ENCODE results near the gene SCUBE2. TPM values are rescaled to one million over a fixed set of nuclear protein-coding genes. Genes with fewer than 3 reads are reported as not detected.

The SCUBE2 gene
- total and polyA plus RNA-seq, 8 donors, result 1.7 to 37.1 (median 21.8) TPM

- Histone ChIP-seq H3K9me3 (no peaks in the 10 kb centered on the region), H3K27me3 (peaks cover 0 to 10% (median 5%) of the 10 kb centered on the region in 3 donors), H3K36me3 (no peaks in the 10 kb centered on the region), H3K27ac (no peak overlapping the region), H3K4me3 (no peak overlapping the region), H3K4me1 (peaks cover 5 to 17% (median 13%) of the 10 kb centered on the region in 4 donors)
- TF ChIP-seq POLR2AphosphoS5 (IDR thresholded peaks at IDR 0.05) (no peak), EP300 (IDR thresholded peaks at IDR 0.05) (no peak), CTCF (IDR thresholded peaks at IDR 0.05) (no peak), POLR2A (IDR thresholded peaks at IDR 0.05) (no peak)
- intact Hi-C loops (cut with DNase I; ENCODE audit: low total_unique reads), result no loop called here
- WGBS, 5 donors, result 84 to 97% (median 95%) methylated on average over 5 of the region's 5 CpGs
- DNase-seq, result no peak
These were observed 5.0 kb upstream of the SCUBE2 start for GRCh38 chr11:9096427-9096826.

- Histone ChIP-seq H3K27me3 (peaks cover 0 to 20% (median 11%) of the 10 kb centered on the region in 3 donors), H3K36me3 (no peaks in the 10 kb centered on the region), H3K9me3 (no peaks in the 10 kb centered on the region), H3K4me1 (peaks cover 13 to 27% (median 19%) of the 10 kb centered on the region in 4 donors), H3K4me3 (no peak overlapping the region), H3K27ac (no peak overlapping the region)
- WGBS, 5 donors, result 85 to 97% (median 91%) methylated on average over 5 to 12 of the region's 12 CpGs
- intact Hi-C loops (cut with DNase I; ENCODE audit: low total_unique reads), result no loop called here
- TF ChIP-seq CTCF (IDR thresholded peaks at IDR 0.05) (no peak), POLR2A (IDR thresholded peaks at IDR 0.05) (no peak), EP300 (IDR thresholded peaks at IDR 0.05) (no peak)
- no peak for DNase-seq
These were observed 4.0 kb upstream of the SCUBE2 start for GRCh38 chr11:9095421-9095820.

GRCh38 chr11:9094420-9094819 is 3.0 kb upstream of the SCUBE2 start:
- WGBS, 5 donors, result 92 to 99% (median 97%) methylated on average over 5 to 8 of the region's 8 CpGs
- intact Hi-C loops (cut with DNase I; ENCODE audit: low total_unique reads), result no loop called here
- TF ChIP-seq EP300 (IDR thresholded peaks at IDR 0.05), result no peak
- no peak for TF ChIP-seq POLR2A (IDR thresholded peaks at IDR 0.05)
- TF ChIP-seq POLR2AphosphoS5 (IDR thresholded peaks at IDR 0.05), result no peak
- no peak for TF ChIP-seq CTCF (IDR thresholded peaks at IDR 0.05)

GRCh38 chr11:9092853-9093778 is 1.7 kb upstream of the SCUBE2 start:
- TF ChIP-seq POLR2A (IDR thresholded peaks at IDR 0.05) (no peak), EP300 (IDR thresholded peaks at IDR 0.05) (no peak), CTCF (IDR thresholded peaks at IDR 0.05) (no peak)

More at GRCh38 chr11:9094420-9094819, 3.0 kb upstream of the SCUBE2 start:
- H3K4me1 ChIP-seq, result peaks cover 16 to 30% (median 21%) of the 10 kb centered on the region in 4 donors
- no peak overlapping the region for H3K4me3 ChIP-seq
- H3K36me3 ChIP-seq, result no peaks in the 10 kb centered on the region
- no peak for DNase-seq
- H3K27me3 ChIP-seq, result peaks cover 0 to 28% (median 11%) of the 10 kb centered on the region in 3 donors
- no peak overlapping the region for H3K27ac ChIP-seq
- no peaks in the 10 kb centered on the region for H3K9me3 ChIP-seq

More at GRCh38 chr11:9092853-9093778, 1.7 kb upstream of the SCUBE2 start:
- H3K9me3 ChIP-seq, result no peaks in the 10 kb centered on the region
- intact Hi-C loops (cut with DNase I; ENCODE audit: low total_unique reads), result no loop called here
- no peak overlapping the region for H3K4me3 ChIP-seq
- no peaks in the 10 kb centered on the region for H3K36me3 ChIP-seq
- peaks cover 16 to 31% (median 24%) of the 10 kb centered on the region in 4 donors for H3K4me1 ChIP-seq
- no peak for DNase-seq
- H3K27me3 ChIP-seq, result peaks cover 0 to 28% (median 11%) of the 10 kb centered on the region in 3 donors
- WGBS, 5 donors, result 57 to 66% (median 63%) methylated on average over 10 of the region's 10 CpGs
- H3K27ac ChIP-seq, result no peak overlapping the region
